ENCODE results near the gene WDR6.

WDR6 gene

DNA sequence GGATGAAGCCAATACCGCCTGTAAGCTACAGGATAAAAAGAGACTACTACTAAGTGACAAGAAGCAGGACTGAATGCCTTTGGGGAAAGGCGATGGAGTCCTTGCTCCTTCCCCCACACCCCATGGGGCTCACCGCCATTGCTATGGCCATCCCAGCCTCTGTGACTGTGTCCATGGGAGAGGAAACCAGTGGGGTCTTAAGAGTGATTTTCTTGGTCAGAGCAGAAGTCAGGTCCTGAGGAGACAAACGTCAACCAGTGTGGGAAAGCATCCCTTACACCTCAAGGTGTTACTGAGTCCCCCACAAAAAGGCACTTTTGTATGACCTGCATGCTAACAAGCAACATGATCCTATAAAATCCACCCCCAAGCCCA is 21.1 kb downstream of the WDR6 start:
- TF ChIP-seq, protein P1, sequence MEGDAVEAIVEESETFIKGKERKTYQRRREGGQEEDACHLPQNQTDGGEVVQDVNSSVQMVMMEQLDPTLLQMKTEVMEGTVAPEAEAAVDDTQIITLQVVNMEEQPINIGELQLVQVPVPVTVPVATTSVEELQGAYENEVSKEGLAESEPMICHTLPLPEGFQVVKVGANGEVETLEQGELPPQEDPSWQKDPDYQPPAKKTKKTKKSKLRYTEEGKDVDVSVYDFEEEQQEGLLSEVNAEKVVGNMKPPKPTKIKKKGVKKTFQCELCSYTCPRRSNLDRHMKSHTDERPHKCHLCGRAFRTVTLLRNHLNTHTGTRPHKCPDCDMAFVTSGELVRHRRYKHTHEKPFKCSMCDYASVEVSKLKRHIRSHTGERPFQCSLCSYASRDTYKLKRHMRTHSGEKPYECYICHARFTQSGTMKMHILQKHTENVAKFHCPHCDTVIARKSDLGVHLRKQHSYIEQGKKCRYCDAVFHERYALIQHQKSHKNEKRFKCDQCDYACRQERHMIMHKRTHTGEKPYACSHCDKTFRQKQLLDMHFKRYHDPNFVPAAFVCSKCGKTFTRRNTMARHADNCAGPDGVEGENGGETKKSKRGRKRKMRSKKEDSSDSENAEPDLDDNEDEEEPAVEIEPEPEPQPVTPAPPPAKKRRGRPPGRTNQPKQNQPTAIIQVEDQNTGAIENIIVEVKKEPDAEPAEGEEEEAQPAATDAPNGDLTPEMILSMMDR (IDR thresholded peaks at IDR 0.05), result no peak

DNA sequence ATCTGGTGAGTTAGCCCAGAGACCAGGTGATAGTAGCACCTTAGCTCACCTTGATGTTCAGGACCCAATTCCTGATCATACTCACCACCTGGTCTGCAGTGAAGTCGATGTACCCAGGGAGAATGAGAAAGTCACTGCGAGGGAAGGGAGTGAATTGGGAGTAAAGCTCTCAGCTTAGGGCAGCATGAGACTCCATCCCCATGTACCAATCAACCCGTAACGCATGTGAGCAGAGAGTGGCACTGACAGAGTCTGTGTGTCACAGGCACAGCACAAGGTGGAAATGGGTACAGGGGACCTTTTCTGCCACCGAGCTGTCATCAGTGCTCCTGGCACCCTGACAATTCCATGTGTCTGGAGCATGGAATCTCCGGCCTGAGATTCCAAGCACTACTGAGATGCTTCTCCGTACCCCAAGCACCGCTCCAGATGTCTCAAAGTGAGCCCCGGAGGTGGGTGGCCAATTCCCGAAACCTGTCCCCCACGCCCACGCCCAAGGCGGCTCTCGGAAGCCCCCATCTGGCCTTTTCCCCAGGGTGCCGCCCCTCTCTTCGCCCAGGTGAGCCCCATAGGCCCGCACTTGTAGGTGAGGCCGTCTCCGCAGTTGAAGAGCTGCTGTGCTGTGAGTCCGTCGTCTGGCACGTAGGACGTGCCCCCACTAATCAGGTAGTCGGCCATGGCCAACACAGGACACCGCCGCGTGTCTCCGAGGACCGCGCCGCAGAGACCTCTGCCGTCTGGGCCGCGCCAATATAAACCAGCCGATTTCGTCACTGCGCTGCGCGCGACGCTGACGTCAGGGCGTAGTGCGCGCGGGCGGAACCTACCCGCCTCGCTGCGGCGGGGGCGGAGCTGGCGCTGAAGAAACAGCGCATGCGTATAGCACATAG is 21.7 kb downstream of the WDR6 start, which contains the start of gene IMPDH2:
Gene IMPDH2 (minus strand): TSS at position 726 of the 890 bp plus-strand sequence. CDS start 48 bp downstream, at position 678.
- TF ChIP-seq, protein P1 (IDR thresholded peaks at IDR 0.05), result no peak

DNA sequence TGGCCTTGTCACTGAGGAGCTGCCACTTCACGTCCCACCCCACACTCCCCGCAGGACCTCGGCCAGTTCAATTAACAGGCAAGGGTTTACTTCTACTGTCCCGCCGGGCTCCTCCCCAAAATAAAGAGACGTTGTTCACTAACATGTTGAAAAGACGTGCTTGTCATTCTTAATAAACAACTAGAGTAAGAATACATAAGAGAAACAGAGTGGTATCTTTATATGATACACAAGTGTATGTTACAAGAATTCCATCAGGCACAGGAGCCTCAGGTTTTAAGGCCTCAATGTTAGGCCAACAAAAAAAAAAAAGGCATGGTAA is 22.3 kb downstream of the WDR6 start:
- TF ChIP-seq, protein P1 (IDR thresholded peaks at IDR 0.05), result no peak

DNA sequence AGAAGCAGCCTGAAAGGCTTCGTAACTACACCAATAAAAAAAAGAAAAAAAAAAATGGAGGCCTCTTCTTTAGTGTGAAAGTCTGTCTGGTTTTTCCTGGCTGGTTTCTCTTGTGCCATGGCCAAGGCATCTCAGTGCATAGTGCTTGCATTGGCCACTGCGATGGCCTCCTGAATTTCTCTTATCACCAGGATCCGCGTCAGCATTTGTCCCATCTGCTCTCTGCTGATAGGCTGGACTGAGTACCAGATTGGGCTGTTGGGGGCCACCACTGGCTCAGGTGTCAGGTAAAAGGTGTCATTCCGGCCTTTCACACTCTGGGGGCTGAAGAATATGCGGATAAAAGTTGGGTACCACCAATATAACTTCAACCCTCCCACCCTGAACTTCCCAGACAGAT is 23.1 kb downstream of the WDR6 start:
- TF ChIP-seq, protein P1 (IDR thresholded peaks at IDR 0.05), result no peak

DNA sequence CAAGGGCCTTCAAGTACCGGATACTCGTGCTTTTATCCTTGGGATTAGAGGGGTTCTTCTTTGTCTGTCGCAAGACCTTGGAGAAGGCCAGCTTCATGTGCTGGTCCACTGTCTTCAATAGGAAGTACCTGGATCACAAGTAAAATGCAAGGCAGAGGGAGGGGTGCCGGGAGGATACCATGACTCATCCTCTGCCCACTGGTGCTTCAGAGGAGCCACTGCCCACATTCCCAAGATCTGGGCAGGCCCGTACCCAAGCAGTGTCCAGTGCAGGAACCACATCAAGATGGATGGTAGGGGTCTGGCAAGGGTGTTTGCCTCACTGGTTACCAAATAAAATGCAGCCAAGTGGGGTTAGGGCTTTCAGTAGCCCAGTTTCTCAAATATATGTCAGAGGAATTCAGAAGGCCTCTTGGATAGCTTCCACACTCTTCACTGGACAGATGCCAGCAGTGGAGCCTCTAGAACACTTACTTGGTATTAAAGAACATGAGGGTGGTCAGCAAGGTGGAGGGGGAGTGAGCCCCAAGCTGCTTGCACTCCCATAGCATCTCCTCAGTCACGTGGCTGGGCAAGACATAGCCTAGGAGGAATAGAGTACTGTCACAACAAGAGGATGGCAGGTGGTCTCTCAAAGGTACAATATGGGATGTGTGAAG is 25.6 kb downstream of the WDR6 start:
- TF ChIP-seq, protein P1 (IDR thresholded peaks at IDR 0.05), result no peak

DNA sequence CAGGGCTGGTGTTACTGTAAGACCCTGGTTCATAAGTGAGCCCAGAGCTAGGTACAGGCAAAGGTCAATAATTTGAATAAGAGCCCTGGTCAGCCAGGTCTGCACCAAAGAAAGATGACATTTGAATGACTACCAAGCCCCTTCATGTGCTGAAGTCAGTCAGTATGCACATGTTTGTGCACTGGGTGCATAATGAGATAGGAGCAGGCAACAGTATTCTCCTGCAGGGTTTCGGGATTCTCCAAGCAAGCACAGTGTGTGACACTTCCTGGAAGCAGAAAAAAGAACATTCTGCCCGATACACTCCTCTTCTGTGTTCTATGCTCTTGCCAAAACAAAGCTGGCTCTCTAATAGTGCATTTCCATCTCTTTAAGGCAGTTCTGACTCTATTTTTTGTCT is 27.5 kb downstream of the WDR6 start:
- TF ChIP-seq, protein P1 (IDR thresholded peaks at IDR 0.05), result no peak

DNA sequence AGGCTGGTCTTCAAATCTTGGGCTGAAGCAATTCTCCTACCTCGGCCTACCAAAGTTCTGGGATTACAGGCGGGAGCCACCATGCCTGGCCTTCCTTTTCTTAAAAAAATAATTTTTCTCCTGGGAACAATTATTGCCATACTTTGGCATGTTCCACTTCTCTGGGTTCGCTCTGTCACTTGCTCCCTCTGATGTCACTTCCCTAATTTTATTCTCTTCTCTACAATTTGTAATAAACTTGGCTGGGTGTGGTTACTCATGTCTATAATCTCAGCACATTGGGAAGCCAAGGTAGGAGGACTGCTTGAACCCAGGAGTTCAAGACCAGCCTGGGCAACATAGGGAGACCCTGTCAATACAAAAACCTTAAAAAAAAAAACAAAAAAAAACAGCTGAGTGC is 28.1 kb downstream of the WDR6 start:
- TF ChIP-seq, protein P1 (IDR thresholded peaks at IDR 0.05), result no peak
